Endothelial cell of umbilical vein (primary cell): ENCODE measurements around the gene ACSS1.

Source experiments
- CTCF ChIP-seq, 2 donors: IDR thresholded peaks; 1 replicate in 1 of 2; 2 replicates in 1 of 2; pipeline ENCODE4 v1.5.1; 2011; ENCODE audit warnings: low read length in 2 of 2, mild to moderate bottlenecking in 2 of 2, moderate library complexity in 2 of 2, control low read depth in 1 of 2, inconsistent platforms in 1 of 2, low read depth in 1 of 2; ENCODE audit not compliant: insufficient read depth in 1 of 2; ENCODE audit errors: extremely low read depth in 1 of 2
- EZH2 ChIP-seq: IDR thresholded peaks from 2 replicates; pipeline ENCODE4 v1.6.1; 2012; ENCODE audit warnings: borderline replicate concordance, low read depth, mild to moderate bottlenecking, moderate library complexity, low read length, inconsistent platforms; ENCODE audit not compliant: severe bottlenecking
- GATA2 ChIP-seq: IDR thresholded peaks from 2 replicates; pipeline ENCODE4 v1.7.0; 2011; ENCODE audit warnings: low read depth, mild to moderate bottlenecking, moderate library complexity, mixed read lengths, low read length; ENCODE audit not compliant: insufficient read length, insufficient read depth
- MYC ChIP-seq: IDR thresholded peaks from one replicate; pipeline ENCODE4 v1.6.1; 2011; ENCODE audit warnings: mild to moderate bottlenecking, low read depth, low read length
- POLR2A ChIP-seq: IDR thresholded peaks from 2 replicates; pipeline ENCODE4 v1.6.1; 2012; ENCODE audit warnings: low read depth, mild to moderate bottlenecking, control low read depth, low read length
- TF ChIP-seq, protein P1 (sequence below): IDR thresholded peaks from 2 replicates; pipeline ENCODE4 v1.6.1; 2011; ENCODE audit not compliant: insufficient read depth, insufficient read length

- TF ChIP-seq POLR2A: no peak
- no peak for TF ChIP-seq CTCF (IDR thresholded peaks at IDR 0.05; ENCODE audit: extremely low read depth in 1 of 2, insufficient read depth in 1 of 2, low read depth in 1 of 2, low read length in 2 of 2)
- no peak for TF ChIP-seq MYC
- no peak for TF ChIP-seq EZH2
- TF ChIP-seq, protein P1, sequence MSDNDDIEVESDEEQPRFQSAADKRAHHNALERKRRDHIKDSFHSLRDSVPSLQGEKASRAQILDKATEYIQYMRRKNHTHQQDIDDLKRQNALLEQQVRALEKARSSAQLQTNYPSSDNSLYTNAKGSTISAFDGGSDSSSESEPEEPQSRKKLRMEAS: no peak
- TF ChIP-seq GATA2: no peak
These were observed 67.1 kb downstream of the ACSS1 start for GRCh38 chr20:24990810-24991252.
